GM18907 (cell line): ENCODE results near the gene HTN1.
"Not testable (repeated sequence)": the region's sequence is repeated elsewhere in the genome, so short reads cannot be mapped to it uniquely, and the experiment has no call there.

ENCODE experiments used
- ATAC-seq: cut with Tn5 transposase; IDR thresholded peaks from one replicate; pipeline ENCODE4 v1.9.1; 2021; ENCODE audit warnings: mild to moderate bottlenecking, moderate library complexity; ENCODE audit not compliant: unreplicated experiment

Gene HTN1

DNA sequence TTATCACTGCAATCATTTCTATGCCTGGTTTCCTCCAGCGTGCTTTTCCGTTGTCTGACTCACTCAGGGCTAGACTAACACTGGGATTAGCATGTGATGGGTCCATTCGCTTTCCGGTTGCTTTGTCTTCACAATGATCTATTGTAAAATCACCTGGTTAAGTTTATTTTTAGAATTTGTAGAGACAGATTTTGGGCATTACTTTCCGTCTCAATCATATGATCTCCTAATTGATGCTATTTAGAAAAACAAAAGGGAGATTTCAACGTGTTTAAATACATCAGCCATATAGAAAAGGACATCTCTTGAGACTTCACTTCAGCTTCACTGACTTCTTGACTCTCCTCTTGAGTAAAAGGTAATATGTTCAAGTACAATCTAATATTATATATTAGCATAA, at the start of gene HTN1:
Gene HTN1, plus strand, starts transcription at position 301 of the 400 bp plus-strand sequence. CDS start 2,639 bp downstream, outside the sequence.
- not testable (repeated sequence) for ATAC-seq

- ATAC-seq, result no peak
Observed at GRCh38 chr4:70000711-70001110, 49.5 kb upstream of the HTN1 start.

- ATAC-seq, result no peak
Observed at GRCh38 chr4:70002507-70002906, 47.7 kb upstream of the HTN1 start.

- no peak for ATAC-seq
Observed at GRCh38 chr4:70008771-70009170, 41.5 kb upstream of the HTN1 start.

GRCh38 chr4:70019006-70019405, 31.2 kb upstream of the HTN1 start:
- not testable (repeated sequence) for ATAC-seq

- ATAC-seq, result no peak
Observed at GRCh38 chr4:70023218-70023617, 27.0 kb upstream of the HTN1 start.

DNA sequence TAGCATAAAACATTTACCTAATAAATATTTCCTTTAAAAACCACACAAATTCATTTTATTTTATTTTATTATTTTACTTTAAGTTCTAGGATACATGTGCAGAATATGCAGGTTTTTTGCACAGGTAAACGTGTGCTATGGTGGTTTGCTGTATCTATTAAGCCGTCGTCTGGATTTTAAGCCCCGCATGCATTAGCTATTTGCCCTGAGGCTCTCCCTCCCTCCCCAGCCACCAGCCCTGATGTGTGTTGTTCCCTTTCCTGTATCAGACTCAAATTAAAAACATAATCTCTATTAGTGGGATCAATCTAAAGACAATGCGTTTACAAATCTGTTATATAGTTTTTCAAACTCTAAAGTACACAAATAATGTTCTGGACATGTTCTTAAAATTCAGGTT, 23.2 kb upstream of the HTN1 start:
- ATAC-seq, result no peak

GRCh38 chr4:70028159-70028558, 22.1 kb upstream of the HTN1 start, which contains the start of gene HTN3:
Gene HTN3, plus strand, starts transcription at chr4:70028459. Its CDS starts 2,282 bp downstream, at chr4:70030741.
- not testable (repeated sequence) for ATAC-seq

DNA sequence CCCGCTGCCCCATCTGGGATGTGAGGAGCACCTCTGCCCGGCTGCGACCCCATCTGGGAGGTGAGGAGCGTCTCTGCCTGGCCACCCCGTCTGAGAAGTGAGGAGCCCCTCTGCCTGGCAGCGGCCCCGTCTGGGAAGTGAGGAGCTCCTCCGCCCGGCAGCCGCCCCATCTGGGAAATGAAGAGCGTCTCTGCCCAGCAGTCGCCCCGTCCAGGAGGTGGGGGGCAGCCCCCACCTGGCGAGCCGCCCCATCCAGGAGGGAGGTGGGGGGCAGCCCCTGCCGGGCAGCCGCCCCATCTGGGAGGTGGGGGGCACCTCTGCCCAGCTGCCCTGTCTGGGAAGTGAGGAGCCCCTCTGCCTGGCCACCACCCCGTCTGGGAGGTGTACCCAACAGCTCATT, 12.7 kb upstream of the HTN1 start:
- not testable (repeated sequence) for ATAC-seq

DNA sequence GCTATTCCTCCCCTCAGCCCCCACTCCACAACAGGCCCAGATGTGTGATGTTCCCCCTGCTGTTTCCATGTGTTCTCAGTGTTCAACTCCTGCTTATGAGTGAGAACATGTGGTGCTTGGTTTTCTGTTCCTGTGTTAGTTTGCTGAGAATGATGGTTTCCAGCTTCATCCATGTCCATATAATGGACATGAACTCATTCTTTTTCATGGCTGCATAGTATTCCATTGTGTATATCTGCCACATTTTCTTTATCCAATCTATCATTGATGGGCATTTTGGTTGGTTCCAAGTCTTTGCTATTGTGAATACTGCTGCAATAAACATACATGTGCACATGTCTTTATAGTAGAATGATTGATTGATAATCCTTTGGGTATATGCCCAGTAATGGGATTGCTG, 10.3 kb upstream of the HTN1 start:
- ATAC-seq, result not testable (repeated sequence)

DNA sequence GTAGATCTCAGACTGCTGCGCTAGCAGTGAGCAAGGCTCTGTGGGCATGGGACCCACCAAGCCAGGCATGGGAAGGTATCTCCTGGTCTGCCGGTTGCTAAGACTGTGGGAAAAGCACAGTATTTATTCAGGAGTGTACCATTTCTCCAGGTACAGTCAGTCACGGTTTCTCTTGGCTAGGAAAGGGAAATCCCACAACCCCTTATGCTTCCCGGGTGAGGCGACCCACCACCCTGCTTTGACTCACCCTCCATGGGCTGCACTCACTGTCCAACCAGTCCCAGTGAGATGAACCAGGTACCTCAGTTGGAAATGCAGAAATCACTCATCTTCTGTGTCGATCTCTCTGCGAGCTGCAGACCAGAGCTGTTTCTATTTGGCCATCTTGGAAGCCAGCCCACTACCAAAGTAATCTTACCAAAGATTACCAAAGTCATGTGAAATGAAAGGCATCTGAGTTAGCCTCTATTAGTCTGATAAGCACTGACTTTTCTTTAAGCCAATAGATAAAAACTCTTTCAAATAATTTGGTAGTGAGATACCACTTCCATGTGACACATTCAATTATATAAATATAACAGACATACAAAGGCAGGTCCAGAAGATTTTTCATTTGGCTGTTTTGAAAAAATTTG, 8.5 kb upstream of the HTN1 start:
- ATAC-seq, result no peak

DNA sequence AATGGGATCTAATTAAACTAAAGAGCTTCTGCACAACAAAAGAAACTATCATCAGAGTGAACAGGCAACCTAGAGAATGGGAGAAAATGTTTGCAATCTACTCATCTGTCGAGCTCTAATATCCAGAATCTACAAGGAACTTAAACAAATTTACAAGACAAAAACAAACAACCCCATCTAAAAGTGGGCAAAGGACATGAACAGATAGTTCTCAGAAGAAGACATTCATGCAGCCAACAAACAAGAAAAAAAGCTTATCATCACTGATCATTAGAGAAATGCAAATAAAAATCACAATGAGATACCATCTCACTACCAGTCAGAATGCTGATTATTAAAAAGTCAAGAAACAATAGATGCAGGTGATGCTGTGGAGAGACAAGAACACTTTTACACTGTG, 6.3 kb downstream of the HTN1 start:
- ATAC-seq, result not testable (repeated sequence)

GRCh38 chr4:70057651-70058050, 7.4 kb downstream of the HTN1 start:
- ATAC-seq, result no peak

DNA sequence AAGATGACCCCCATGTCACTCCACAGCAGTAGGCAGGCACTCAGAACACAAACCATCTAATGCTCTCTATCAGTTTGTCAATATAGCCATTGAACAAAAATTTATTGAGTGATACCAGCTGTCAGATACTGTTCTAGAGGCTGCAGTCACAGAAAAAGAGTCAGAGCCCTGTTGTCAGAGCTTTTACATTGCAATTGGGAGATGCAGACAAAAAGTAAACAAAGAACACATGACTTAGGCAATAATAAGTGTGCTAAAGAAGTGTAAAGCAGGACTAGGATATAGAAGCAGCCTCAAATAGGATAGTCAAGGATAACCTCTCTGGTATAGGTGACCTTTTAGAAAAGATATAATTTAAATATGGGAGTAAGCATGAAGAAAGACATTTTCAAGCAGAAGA, 8.9 kb downstream of the HTN1 start:
- no peak for ATAC-seq

GRCh38 chr4:70062000-70062399, 11.8 kb downstream of the HTN1 start:
- peak; percentile 99 for ATAC-seq

DNA sequence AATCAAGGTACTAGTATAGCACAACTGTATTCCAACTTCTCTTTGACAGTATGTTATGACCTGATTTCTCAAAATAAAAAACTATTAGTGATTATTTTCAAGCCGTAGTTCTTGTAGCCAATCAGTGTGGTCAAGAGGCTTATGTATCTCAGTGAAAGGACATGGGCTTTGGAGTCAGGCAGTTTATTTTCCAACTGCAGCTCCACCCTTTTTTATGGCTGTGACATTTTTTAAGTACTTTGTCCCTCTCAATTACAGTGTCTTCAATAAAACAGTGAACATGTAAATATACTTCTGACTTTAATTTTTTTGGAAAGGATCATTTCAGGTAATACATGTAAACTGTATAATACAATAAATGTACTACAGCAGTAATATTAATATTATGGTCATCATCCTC, 30.0 kb downstream of the HTN1 start:
- ATAC-seq, result no peak

GRCh38 chr4:70099206-70099605, 49.0 kb downstream of the HTN1 start:
- no peak for ATAC-seq
